A673 (cell line): Measurements from ENCODE around the gene ERO1A.

Experiments used
- EZH2 ChIP-seq: fragments of 200-600 bp; sonication (generic); IDR thresholded peaks from 2 replicates; pipeline ENCODE4 v1.6.1; 2017; ENCODE audit warnings: borderline replicate concordance, low read depth, mild to moderate bottlenecking, mixed read lengths, antibody characterized with exemption, low read length; ENCODE audit not compliant: poor library complexity, severe bottlenecking
- TF ChIP-seq, protein P1 (sequence below): fragments of 300-800, 200-600 bp; sonication (generic); conservative IDR thresholded peaks from 2 replicates; pipeline ENCODE4 v1.5.1; 2017; ENCODE audit warnings: low read depth, mild to moderate bottlenecking, antibody characterized with exemption, low read length, moderate library complexity, mixed read lengths

DNA sequence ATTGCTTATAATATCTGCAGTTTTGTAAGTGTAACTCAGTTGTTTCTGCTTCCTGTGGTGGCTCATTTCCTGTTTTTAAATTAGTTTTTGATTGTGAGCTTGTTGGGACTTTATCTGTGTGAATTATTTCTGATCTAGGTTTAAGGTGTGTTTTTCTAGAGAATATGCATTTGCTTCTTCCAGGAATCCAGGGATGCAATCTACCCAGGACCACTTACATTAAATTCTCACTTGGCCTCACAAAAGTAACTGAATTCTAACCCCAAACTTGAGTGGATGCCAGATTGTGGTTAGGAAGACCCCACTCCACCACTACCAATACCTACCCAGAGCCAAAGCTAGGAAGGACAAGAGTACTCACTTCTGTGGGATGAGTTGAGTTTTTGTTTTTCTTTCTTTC is 46.5 kb upstream of the ERO1A start:
- TF ChIP-seq, protein P1, sequence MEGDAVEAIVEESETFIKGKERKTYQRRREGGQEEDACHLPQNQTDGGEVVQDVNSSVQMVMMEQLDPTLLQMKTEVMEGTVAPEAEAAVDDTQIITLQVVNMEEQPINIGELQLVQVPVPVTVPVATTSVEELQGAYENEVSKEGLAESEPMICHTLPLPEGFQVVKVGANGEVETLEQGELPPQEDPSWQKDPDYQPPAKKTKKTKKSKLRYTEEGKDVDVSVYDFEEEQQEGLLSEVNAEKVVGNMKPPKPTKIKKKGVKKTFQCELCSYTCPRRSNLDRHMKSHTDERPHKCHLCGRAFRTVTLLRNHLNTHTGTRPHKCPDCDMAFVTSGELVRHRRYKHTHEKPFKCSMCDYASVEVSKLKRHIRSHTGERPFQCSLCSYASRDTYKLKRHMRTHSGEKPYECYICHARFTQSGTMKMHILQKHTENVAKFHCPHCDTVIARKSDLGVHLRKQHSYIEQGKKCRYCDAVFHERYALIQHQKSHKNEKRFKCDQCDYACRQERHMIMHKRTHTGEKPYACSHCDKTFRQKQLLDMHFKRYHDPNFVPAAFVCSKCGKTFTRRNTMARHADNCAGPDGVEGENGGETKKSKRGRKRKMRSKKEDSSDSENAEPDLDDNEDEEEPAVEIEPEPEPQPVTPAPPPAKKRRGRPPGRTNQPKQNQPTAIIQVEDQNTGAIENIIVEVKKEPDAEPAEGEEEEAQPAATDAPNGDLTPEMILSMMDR: no peak
- no peak for TF ChIP-seq EZH2
